ENCODE results near the gene MACF1. TPM values are rescaled to one million over a fixed set of nuclear protein-coding genes. Genes with fewer than 3 reads are reported as not detected.
"Not testable (repeated sequence)": the region's sequence is repeated elsewhere in the genome, so short reads cannot be mapped to it uniquely, and the experiment has no call there.

MACF1 gene
- total RNA-seq, 1 donor from 2014 or later = 226 TPM

DNA sequence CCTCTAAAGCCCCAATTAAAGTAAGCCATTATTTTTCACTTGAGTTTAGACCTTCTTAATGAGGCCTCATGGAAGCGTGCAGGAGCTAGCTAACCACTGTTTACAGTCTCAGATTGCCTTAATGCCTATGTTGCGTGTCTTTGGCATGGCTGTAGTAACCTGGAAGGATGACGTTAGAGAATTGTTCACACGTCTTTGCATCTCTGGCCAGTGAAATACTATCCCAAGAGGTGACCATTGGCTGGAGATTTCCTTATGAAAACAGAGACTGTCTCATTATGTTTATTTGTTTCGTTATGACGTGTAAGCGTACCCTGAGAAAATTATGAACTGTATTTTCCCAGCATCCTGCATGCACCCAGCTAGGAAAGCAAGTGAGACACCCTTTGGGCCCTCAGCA, 268.3 kb downstream of the MACF1 start:
- peaks cover 8 to 56% (median 48%) of the 10 kb centered on the region in 3 donors for H3K36me3 ChIP-seq (ENCODE audit: control insufficient read depth in 3 of 3, insufficient read depth in 3 of 3, low read length in 3 of 3)
- no peaks in the 10 kb centered on the region for H3K9me3 ChIP-seq (ENCODE audit: control insufficient read depth in 3 of 3, low read length in 3 of 3)
- H3K4me1 ChIP-seq (ENCODE audit: control insufficient read depth in 3 of 3, insufficient read depth in 3 of 3, low read length in 3 of 3) = no peaks in the 10 kb centered on the region
- no peak overlapping the region for H3K4me3 ChIP-seq (ENCODE audit: low read length in 3 of 3)
- no peak overlapping the region for H3K27ac ChIP-seq (ENCODE audit: low read depth, low read length)
- no peaks in the 10 kb centered on the region for H3K27me3 ChIP-seq (ENCODE audit: control insufficient read depth in 3 of 3, insufficient read depth in 3 of 3, low read length in 3 of 3)
- H3K9ac ChIP-seq (ENCODE audit: low read depth in 1 of 3, low read length in 3 of 3) = no peak overlapping the region

- Histone ChIP-seq H3K9ac (ENCODE audit: low read depth in 1 of 3, low read length in 3 of 3) (no peak overlapping the region), H3K27ac (ENCODE audit: low read depth, low read length) (no peak overlapping the region), H3K4me3 (ENCODE audit: low read length in 3 of 3) (no peak overlapping the region), H3K4me1 (ENCODE audit: control insufficient read depth in 3 of 3, insufficient read depth in 3 of 3, low read length in 3 of 3) (no peaks in the 10 kb centered on the region), H3K36me3 (ENCODE audit: control insufficient read depth in 3 of 3, insufficient read depth in 3 of 3, low read length in 3 of 3) (peaks cover 8 to 54% (median 46%) of the 10 kb centered on the region in 3 donors), H3K9me3 (ENCODE audit: control insufficient read depth in 3 of 3, low read length in 3 of 3) (no peaks in the 10 kb centered on the region), H3K27me3 (ENCODE audit: control insufficient read depth in 3 of 3, insufficient read depth in 3 of 3, low read length in 3 of 3) (no peaks in the 10 kb centered on the region)
These were observed 268.8 kb downstream of the MACF1 start for GRCh38 chr1:39473324-39473723.

DNA sequence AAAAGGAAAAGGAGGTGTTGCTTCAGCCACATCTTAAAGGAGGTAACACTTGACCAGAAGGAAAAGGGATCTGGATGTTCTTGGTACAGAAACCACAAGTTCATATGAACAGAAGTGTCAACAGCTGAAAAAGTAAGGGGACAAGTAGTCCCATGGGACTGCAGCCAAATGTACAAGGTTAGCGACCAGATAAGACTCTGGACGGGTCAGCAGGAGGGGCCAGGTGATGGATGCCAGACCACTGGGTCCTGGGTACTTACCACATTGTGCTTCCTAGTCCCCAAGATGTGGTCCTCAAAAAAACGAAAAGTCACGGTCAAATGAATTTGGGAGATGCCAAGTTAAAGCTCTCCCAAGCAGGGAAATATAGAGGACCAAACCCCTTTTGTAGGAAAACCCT, 270.3 kb downstream of the MACF1 start:
- H3K4me3 ChIP-seq (ENCODE audit: low read length in 3 of 3) = no peak overlapping the region
- H3K4me1 ChIP-seq (ENCODE audit: control insufficient read depth in 3 of 3, insufficient read depth in 3 of 3, low read length in 3 of 3) = no peaks in the 10 kb centered on the region
- no peak overlapping the region for H3K9ac ChIP-seq (ENCODE audit: low read depth in 1 of 3, low read length in 3 of 3)
- no peak overlapping the region for H3K27ac ChIP-seq (ENCODE audit: low read depth, low read length)
- peaks cover 7 to 52% (median 36%) of the 10 kb centered on the region in 3 donors for H3K36me3 ChIP-seq (ENCODE audit: control insufficient read depth in 3 of 3, insufficient read depth in 3 of 3, low read length in 3 of 3)
- no peaks in the 10 kb centered on the region for H3K9me3 ChIP-seq (ENCODE audit: control insufficient read depth in 3 of 3, low read length in 3 of 3)
- H3K27me3 ChIP-seq (ENCODE audit: control insufficient read depth in 3 of 3, insufficient read depth in 3 of 3, low read length in 3 of 3) = no peaks in the 10 kb centered on the region

DNA sequence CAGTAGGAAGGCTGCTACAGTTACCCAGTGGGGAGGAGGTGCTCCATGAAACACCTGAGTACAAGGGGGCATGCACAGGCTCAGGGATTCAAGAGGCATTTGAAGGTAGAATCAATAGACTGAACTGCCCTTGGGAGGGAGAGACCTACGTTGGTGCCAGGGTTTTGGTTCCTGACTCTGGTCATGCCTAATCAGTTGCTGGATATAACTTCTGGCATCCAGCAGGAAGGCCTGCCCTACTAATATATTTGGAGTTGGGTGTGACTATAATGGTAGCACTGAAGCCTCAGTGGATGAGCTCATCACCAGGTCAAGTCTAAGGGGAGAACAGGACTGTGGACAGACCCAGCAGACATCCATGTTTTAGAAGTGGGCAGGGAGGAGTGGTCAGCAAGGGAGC, 271.1 kb downstream of the MACF1 start:
- H3K27ac ChIP-seq (ENCODE audit: low read depth, low read length); H3K9ac ChIP-seq (ENCODE audit: low read depth in 1 of 3, low read length in 3 of 3); H3K4me3 ChIP-seq (ENCODE audit: low read length in 3 of 3); H3K9me3 ChIP-seq (ENCODE audit: control insufficient read depth in 3 of 3, low read length in 3 of 3); H3K27me3 ChIP-seq (ENCODE audit: control insufficient read depth in 3 of 3, insufficient read depth in 3 of 3, low read length in 3 of 3); H3K4me1 ChIP-seq (ENCODE audit: control insufficient read depth in 3 of 3, insufficient read depth in 3 of 3, low read length in 3 of 3): not testable (repeated sequence)
- H3K36me3 ChIP-seq (ENCODE audit: control insufficient read depth in 3 of 3, insufficient read depth in 3 of 3, low read length in 3 of 3) = peaks cover 14 to 56% (median 40%) of the 10 kb centered on the region in 3 donors

DNA sequence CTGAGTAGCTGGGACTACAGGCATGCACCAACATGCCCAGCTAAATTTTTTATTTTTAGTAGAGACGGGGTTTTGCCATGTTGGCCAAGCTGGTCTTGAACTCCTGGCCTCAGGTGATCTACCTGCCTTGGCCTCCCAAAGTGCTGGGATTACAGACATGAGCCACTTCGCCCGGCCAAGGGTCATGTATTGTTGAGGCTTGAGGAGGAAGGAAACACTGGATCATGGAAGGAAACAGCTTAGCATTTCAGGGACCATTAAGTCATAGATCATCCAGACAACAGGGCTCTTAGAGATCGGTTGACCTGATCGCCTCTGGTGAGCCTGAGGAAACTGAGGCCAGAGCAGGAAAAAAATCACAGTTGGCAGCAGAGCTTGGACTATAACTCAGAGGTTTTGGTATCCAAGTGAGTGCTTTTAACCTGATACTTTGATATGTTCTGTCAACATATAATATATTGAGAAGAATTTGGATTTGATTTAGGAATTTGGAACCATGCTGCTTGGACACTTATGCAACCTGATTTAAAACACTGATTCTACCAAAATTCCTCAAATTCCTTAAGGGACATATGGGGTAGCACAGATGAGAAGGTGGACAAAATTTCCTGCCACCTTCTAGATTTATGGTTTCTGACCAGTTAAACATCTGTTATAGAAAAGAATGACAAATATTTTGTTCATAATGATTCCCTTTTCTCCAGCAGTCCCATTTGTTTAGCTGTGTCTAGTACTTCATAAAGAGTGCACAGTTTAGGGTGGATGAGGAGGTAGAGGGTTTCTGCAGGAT, 273.8 kb downstream of the MACF1 start:
- H3K27me3 ChIP-seq (ENCODE audit: control insufficient read depth in 3 of 3, insufficient read depth in 3 of 3, low read length in 3 of 3) = no peaks in the 10 kb centered on the region
- peaks cover 25 to 51% (median 40%) of the 10 kb centered on the region in 3 donors for H3K36me3 ChIP-seq (ENCODE audit: control insufficient read depth in 3 of 3, insufficient read depth in 3 of 3, low read length in 3 of 3)
- no peak overlapping the region for H3K9ac ChIP-seq (ENCODE audit: low read depth in 1 of 3, low read length in 3 of 3)
- H3K27ac ChIP-seq (ENCODE audit: low read depth, low read length) = no peak overlapping the region
- no peaks in the 10 kb centered on the region for H3K4me1 ChIP-seq (ENCODE audit: control insufficient read depth in 3 of 3, insufficient read depth in 3 of 3, low read length in 3 of 3)
- no peaks in the 10 kb centered on the region for H3K9me3 ChIP-seq (ENCODE audit: control insufficient read depth in 3 of 3, low read length in 3 of 3)
- H3K4me3 ChIP-seq (ENCODE audit: low read length in 3 of 3) = no peak overlapping the region

DNA sequence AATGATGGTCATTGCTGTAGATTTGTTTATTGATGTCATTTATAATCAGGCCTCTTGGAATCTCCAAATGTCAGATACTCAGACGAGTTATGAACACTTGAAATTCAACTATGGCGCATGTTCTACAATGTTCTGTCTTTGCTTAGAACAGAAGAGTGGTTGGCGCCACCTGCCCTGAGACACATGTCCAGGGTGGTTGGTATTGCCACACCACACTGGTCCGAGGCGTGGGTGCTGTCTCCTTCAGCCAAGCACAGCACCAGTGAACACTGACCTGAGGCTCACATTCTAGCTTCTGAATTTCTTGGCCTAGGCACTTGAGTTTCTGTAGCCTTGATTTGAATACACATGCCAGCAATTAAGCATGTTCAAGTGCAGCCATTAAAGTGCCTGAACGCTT, 276.8 kb downstream of the MACF1 start:
- Histone ChIP-seq H3K27ac (ENCODE audit: low read depth, low read length) (no peak overlapping the region), H3K9me3 (ENCODE audit: control insufficient read depth in 3 of 3, low read length in 3 of 3) (no peaks in the 10 kb centered on the region), H3K36me3 (ENCODE audit: control insufficient read depth in 3 of 3, insufficient read depth in 3 of 3, low read length in 3 of 3) (peaks cover 43 to 66% (median 48%) of the 10 kb centered on the region in 3 donors), H3K4me1 (ENCODE audit: control insufficient read depth in 3 of 3, insufficient read depth in 3 of 3, low read length in 3 of 3) (no peaks in the 10 kb centered on the region), H3K27me3 (ENCODE audit: control insufficient read depth in 3 of 3, insufficient read depth in 3 of 3, low read length in 3 of 3) (no peaks in the 10 kb centered on the region), H3K9ac (ENCODE audit: low read depth in 1 of 3, low read length in 3 of 3) (no peak overlapping the region), H3K4me3 (ENCODE audit: low read length in 3 of 3) (no peak overlapping the region)

GRCh38 chr1:39483276-39483675, 278.8 kb downstream of the MACF1 start:
- H3K9ac ChIP-seq (ENCODE audit: low read depth in 1 of 3, low read length in 3 of 3) = no peak overlapping the region
- no peaks in the 10 kb centered on the region for H3K27me3 ChIP-seq (ENCODE audit: control insufficient read depth in 3 of 3, insufficient read depth in 3 of 3, low read length in 3 of 3)
- no peak overlapping the region for H3K4me3 ChIP-seq (ENCODE audit: low read length in 3 of 3)
- H3K4me1 ChIP-seq (ENCODE audit: control insufficient read depth in 3 of 3, insufficient read depth in 3 of 3, low read length in 3 of 3) = no peaks in the 10 kb centered on the region
- H3K36me3 ChIP-seq (ENCODE audit: control insufficient read depth in 3 of 3, insufficient read depth in 3 of 3, low read length in 3 of 3) = peaks cover 46 to 66% (median 55%) of the 10 kb centered on the region in 3 donors
- no peaks in the 10 kb centered on the region for H3K9me3 ChIP-seq (ENCODE audit: control insufficient read depth in 3 of 3, low read length in 3 of 3)
- no peak overlapping the region for H3K27ac ChIP-seq (ENCODE audit: low read depth, low read length)

GRCh38 chr1:39484564-39484963, 280.1 kb downstream of the MACF1 start:
- H3K4me1 ChIP-seq (ENCODE audit: control insufficient read depth in 3 of 3, insufficient read depth in 3 of 3, low read length in 3 of 3) = no peaks in the 10 kb centered on the region
- H3K4me3 ChIP-seq (ENCODE audit: low read length in 3 of 3) = no peak overlapping the region
- no peak overlapping the region for H3K9ac ChIP-seq (ENCODE audit: low read depth in 1 of 3, low read length in 3 of 3)
- H3K9me3 ChIP-seq (ENCODE audit: control insufficient read depth in 3 of 3, low read length in 3 of 3) = no peaks in the 10 kb centered on the region
- no peak overlapping the region for H3K27ac ChIP-seq (ENCODE audit: low read depth, low read length)
- H3K27me3 ChIP-seq (ENCODE audit: control insufficient read depth in 3 of 3, insufficient read depth in 3 of 3, low read length in 3 of 3) = no peaks in the 10 kb centered on the region
- H3K36me3 ChIP-seq (ENCODE audit: control insufficient read depth in 3 of 3, insufficient read depth in 3 of 3, low read length in 3 of 3) = peaks cover 43 to 55% (median 52%) of the 10 kb centered on the region in 3 donors

GRCh38 chr1:39485046-39485803, 280.7 kb downstream of the MACF1 start:
- H3K9ac ChIP-seq (ENCODE audit: low read depth in 1 of 3, low read length in 3 of 3) = no peak overlapping the region
- peaks cover 37 to 48% (median 46%) of the 10 kb centered on the region in 3 donors for H3K36me3 ChIP-seq (ENCODE audit: control insufficient read depth in 3 of 3, insufficient read depth in 3 of 3, low read length in 3 of 3)
- H3K4me3 ChIP-seq (ENCODE audit: low read length in 3 of 3) = no peak overlapping the region
- H3K4me1 ChIP-seq (ENCODE audit: control insufficient read depth in 3 of 3, insufficient read depth in 3 of 3, low read length in 3 of 3) = no peaks in the 10 kb centered on the region
- no peaks in the 10 kb centered on the region for H3K9me3 ChIP-seq (ENCODE audit: control insufficient read depth in 3 of 3, low read length in 3 of 3)
- H3K27me3 ChIP-seq (ENCODE audit: control insufficient read depth in 3 of 3, insufficient read depth in 3 of 3, low read length in 3 of 3) = peaks cover 0 to 2% (median under 1%) of the 10 kb centered on the region in 3 donors
- H3K27ac ChIP-seq (ENCODE audit: low read depth, low read length) = no peak overlapping the region

DNA sequence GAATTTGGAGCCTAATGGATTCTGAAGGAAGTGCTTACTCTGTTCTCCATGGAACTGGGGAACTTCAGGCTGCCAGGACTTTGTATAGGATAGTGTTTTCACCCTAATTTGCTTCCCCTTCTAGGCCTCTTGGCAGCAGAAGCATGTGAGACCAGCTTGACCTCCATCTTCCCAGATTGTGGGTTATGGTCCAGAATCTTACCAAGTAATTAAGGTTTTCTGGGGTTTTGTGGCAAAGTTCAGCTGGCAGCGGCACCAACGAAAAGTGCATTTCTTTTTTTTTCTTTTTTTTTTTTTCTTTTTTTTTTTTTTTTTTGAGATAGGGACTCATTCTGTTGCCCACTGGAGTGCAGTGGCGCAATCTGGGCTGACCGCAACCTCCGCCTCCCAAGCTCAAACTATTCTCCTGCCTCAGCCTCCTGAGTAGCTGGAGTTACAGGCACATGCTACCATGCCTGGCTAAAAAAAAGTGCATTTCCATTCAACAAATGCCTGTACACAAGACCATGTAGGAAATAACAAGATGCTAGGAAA, 283.6 kb downstream of the MACF1 start:
- Histone ChIP-seq H3K27me3 (ENCODE audit: control insufficient read depth in 3 of 3, insufficient read depth in 3 of 3, low read length in 3 of 3) (peaks cover 10 to 26% (median 13%) of the 10 kb centered on the region in 3 donors), H3K36me3 (ENCODE audit: control insufficient read depth in 3 of 3, insufficient read depth in 3 of 3, low read length in 3 of 3) (peaks cover 25 to 30% (median 29%) of the 10 kb centered on the region in 3 donors)

More for the DNA sequence above, 283.6 kb downstream of the MACF1 start:
- no peak overlapping the region for H3K27ac ChIP-seq (ENCODE audit: low read depth, low read length)
- H3K9me3 ChIP-seq (ENCODE audit: control insufficient read depth in 3 of 3, low read length in 3 of 3) = no peaks in the 10 kb centered on the region
- H3K9ac ChIP-seq (ENCODE audit: low read depth in 1 of 3, low read length in 3 of 3) = no peak overlapping the region
- H3K4me1 ChIP-seq (ENCODE audit: control insufficient read depth in 3 of 3, insufficient read depth in 3 of 3, low read length in 3 of 3) = peaks cover 0 to 7% (median 2%) of the 10 kb centered on the region in 3 donors
- H3K4me3 ChIP-seq (ENCODE audit: low read length in 3 of 3) = no peak overlapping the region

Data from skeletal muscle tissue (tissue), 4 donors.